Natural killer cell (primary cell): ENCODE results near the gene C17orf107. TPM values are rescaled to one million over a fixed set of nuclear protein-coding genes. Genes with fewer than 3 reads are reported as not detected.
A peak's percentile ranks its signal among the peaks of the same experiment; 100 is the strongest.

Experiments used
- ATAC-seq, 3 donors: fragments of 150-1000 bp in 2 of 3; fragments of 200-7000 bp in 1 of 3; cut with Tn5 transposase; 1 replicate in 1 of 3; 2 replicates in 2 of 3; pipeline ENCODE4 v1.10.0; 2021; ENCODE audit warnings: mild to moderate bottlenecking in 2 of 3, moderate library complexity in 2 of 3
- DNase-seq, 2 donors: peaks; one replicate each; pipeline versions ENCODE4 v3.0.0 to v3.0.0-alpha.2; 2013 to 2021; ENCODE audit warnings: mixed read lengths in 1 of 2
- H3K27ac ChIP-seq: one replicate; pipeline ENCODE4 v1.5.1; 2013; ENCODE audit warnings: mild to moderate bottlenecking, low read length
- H3K27me3 ChIP-seq: one replicate; pipeline ENCODE4 v1.6.1; 2013; ENCODE audit warnings: low read length; ENCODE audit not compliant: control insufficient read depth, insufficient read depth
- H3K36me3 ChIP-seq: one replicate; pipeline ENCODE4 v1.6.1; 2013; ENCODE audit warnings: low read length; ENCODE audit not compliant: control insufficient read depth, insufficient read depth
- H3K4me1 ChIP-seq: one replicate; pipeline ENCODE4 v1.6.1; 2013; ENCODE audit warnings: low read length; ENCODE audit not compliant: control insufficient read depth, insufficient read depth
- H3K4me3 ChIP-seq: one replicate; pipeline ENCODE4 v1.5.1; 2013; ENCODE audit warnings: low read length
- H3K9me3 ChIP-seq: one replicate; pipeline ENCODE4 v1.6.1; 2013; ENCODE audit warnings: low read length; ENCODE audit not compliant: control insufficient read depth, insufficient read depth
- H3K27ac Mint-ChIP-seq, 2 donors: one replicate each; pipeline ENCODE4 v1.8.0; 2022; ENCODE audit warnings: mild to moderate bottlenecking in 2 of 2, mixed read lengths in 2 of 2, moderate library complexity in 1 of 2
- H3K27me3 Mint-ChIP-seq, 2 donors: one replicate each; pipeline ENCODE4 v1.8.0; 2022; ENCODE audit warnings: low read depth in 2 of 2, mixed read lengths in 2 of 2
- H3K36me3 Mint-ChIP-seq: one replicate; pipeline ENCODE4 v1.8.0; 2022; ENCODE audit warnings: mixed read lengths
- H3K4me1 Mint-ChIP-seq, 2 donors: one replicate each; pipeline ENCODE4 v1.8.0; 2022; ENCODE audit warnings: mixed read lengths in 2 of 2
- H3K4me3 Mint-ChIP-seq: one replicate; pipeline ENCODE4 v1.8.0; 2022; ENCODE audit warnings: mild to moderate bottlenecking, moderate library complexity, mixed read lengths
- H3K9me3 Mint-ChIP-seq, 2 donors: one replicate each; pipeline ENCODE4 v1.8.0; 2022; ENCODE audit warnings: mixed read lengths in 2 of 2
- WGBS: methylation state at CpG from one replicate; pipeline ENCODE4 v1.1.7; 2013; ENCODE audit warnings: missing lambda C conversion rate; ENCODE audit not compliant: insufficient coverage; 5-methylcytosine and 5-hydroxymethylcytosine counted together
- intact Hi-C: fragments of 100-400 bp; cut with micrococcal nuclease; formaldehyde crosslinking; loops from one replicate; pipeline ENCODE4 v1.14.2; 2022
- total RNA-seq, 4 donors: library from RNA; stranded (reverse); fragments of 120-200 nt in 1 of 4; gene quantifications; one replicate each; pipeline versions ENCODE4 v1.2.3 to v1.2.4, GENCODE V29; 2013 to 2022
- TF ChIP-seq, protein P1 (sequence below): fragments of 200-600 bp; IDR thresholded peaks from one replicate; pipeline ENCODE4 v1.8.0; 2022; ENCODE audit warnings: antibody characterized with exemption

C17orf107 gene
- total RNA-seq, 3 donors from 2014 or later (not counting 1 experiment from before 2014, with no cell fraction given), result 24.4 to 30.2 (median 27.5) TPM

DNA sequence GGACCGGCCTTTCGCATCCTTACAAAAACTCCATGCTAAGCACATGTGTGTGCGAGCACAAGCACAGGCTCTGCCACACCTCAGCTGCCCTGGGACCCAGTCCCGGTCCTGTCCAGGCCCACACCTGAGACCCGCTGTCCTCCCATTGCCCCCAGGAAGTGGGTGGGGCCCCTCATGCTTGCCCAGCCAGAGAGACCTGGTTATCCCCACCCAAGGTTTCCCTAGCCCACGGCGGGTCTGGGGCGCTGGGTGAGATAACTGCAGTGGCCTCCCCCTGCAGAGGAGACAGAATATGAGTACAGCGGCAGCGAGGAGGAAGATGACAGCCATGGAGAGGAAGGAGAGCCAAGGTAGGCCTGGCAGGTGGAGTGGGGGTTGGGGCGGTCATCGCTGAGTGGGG, 12.5 kb upstream of the C17orf107 start:
- Mint-ChIP-seq H3K27me3 (no peaks in the 10 kb centered on the region), H3K4me1 (peaks cover 0 to 12% of the 10 kb centered on the region in 2 donors), H3K4me3 (no peak overlapping the region), H3K27ac (peak overlapping the region in 1 of 2 donors; percentile 10), H3K9me3 (no peaks in the 10 kb centered on the region), H3K36me3 (no peaks in the 10 kb centered on the region)
- H3K27me3 ChIP-seq, result no peaks in the 10 kb centered on the region
- 94% methylated on average over 12 of the region's 12 CpGs for WGBS
- H3K27ac ChIP-seq, result no peak overlapping the region
- no peaks in the 10 kb centered on the region for H3K9me3 ChIP-seq
- no peak overlapping the region for H3K4me3 ChIP-seq
- intact Hi-C loops, result loop anchor here (5.0 kb wide), 1 partner anchor 320 kb away; no protein-coding TSS in a partner anchor
- ATAC-seq (no peak), DNase-seq (no peak)
- H3K4me1 ChIP-seq, result no peaks in the 10 kb centered on the region
- TF ChIP-seq, protein P1, sequence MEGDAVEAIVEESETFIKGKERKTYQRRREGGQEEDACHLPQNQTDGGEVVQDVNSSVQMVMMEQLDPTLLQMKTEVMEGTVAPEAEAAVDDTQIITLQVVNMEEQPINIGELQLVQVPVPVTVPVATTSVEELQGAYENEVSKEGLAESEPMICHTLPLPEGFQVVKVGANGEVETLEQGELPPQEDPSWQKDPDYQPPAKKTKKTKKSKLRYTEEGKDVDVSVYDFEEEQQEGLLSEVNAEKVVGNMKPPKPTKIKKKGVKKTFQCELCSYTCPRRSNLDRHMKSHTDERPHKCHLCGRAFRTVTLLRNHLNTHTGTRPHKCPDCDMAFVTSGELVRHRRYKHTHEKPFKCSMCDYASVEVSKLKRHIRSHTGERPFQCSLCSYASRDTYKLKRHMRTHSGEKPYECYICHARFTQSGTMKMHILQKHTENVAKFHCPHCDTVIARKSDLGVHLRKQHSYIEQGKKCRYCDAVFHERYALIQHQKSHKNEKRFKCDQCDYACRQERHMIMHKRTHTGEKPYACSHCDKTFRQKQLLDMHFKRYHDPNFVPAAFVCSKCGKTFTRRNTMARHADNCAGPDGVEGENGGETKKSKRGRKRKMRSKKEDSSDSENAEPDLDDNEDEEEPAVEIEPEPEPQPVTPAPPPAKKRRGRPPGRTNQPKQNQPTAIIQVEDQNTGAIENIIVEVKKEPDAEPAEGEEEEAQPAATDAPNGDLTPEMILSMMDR, result no peak
- H3K36me3 ChIP-seq, result peaks cover 58% of the 10 kb centered on the region

DNA sequence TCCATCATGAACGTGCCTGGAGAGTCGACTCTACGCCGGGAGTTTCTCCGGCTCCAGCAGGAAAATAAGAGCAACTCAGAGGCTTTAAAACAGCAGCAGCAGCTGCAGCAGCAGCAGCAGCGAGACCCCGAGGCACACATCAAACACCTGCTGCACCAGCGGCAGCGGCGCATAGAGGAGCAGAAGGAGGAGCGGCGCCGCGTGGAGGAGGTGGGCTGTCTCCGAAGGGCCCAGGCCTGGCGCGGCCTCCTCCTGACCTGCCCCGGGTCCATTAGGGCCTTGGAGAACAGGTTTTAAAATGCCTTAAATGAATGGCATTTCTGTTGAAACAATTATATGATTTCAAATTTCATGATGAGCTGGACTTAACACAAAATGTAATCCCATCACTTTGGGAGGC, 11.8 kb upstream of the C17orf107 start:
- Mint-ChIP-seq H3K36me3 (no peaks in the 10 kb centered on the region), H3K27ac (peak overlapping the region in 1 of 2 donors; percentile 10), H3K9me3 (no peaks in the 10 kb centered on the region), H3K4me3 (no peak overlapping the region), H3K4me1 (peaks cover 0 to 5% of the 10 kb centered on the region in 2 donors), H3K27me3 (no peaks in the 10 kb centered on the region)
- H3K9me3 ChIP-seq, result no peaks in the 10 kb centered on the region
- H3K4me1 ChIP-seq, result no peaks in the 10 kb centered on the region
- H3K36me3 ChIP-seq, result peaks cover 62% of the 10 kb centered on the region
- TF ChIP-seq, protein P1, result no peak
- WGBS, result 96% methylated on average over 18 of the region's 18 CpGs
- intact Hi-C loops, result loop anchor here (5.0 kb wide), 1 partner anchor 320 kb away; no protein-coding TSS in a partner anchor
- no peak overlapping the region for H3K4me3 ChIP-seq
- ATAC-seq, result no peak
- H3K27me3 ChIP-seq, result no peaks in the 10 kb centered on the region
- H3K27ac ChIP-seq, result no peak overlapping the region
- no peak for DNase-seq

DNA sequence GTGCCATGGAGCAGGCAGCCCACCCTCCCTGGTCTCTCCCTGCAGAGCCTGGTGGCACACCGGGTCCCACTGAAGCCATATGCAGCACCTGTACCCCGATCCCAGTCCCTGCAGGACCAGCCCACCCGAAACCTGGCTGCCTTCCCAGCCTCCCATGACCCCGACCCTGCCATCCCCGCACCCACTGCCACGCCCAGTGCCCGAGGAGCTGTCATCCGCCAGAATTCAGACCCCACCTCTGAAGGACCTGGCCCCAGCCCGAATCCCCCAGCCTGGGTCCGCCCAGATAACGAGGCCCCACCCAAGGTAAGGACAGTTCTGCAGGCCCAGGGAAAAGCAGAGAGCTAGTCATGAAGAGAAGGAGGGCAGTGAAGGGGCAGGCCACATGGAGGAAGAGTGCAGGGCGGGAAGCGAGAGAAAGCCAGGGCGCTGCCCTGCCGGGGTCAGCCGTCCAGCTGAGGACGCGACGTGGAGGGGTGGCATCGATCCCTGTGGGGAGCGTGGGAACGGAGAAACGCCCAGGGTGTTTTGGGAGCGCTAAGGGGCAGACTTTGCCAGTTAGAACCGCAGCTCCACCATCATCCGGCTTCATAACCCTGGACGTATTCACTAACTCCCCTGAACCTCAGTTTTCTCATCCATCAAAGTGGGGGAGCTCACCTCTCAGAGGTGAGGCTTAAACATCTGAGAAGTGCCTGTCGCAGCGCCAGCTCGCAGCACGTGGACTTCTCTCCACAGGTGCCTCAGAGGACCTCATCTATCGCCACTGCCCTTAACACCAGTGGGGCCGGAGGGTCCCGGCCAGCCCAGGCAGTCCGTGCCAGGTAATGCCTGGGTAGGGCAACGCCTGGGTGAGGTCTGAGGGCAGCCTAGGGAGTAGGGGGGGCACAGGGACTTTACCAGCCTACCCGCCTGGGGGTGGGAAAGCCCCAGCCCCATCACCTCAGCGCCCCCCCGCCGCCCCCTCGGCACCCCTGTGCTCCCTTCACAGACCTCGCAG, 7.6 kb upstream of the C17orf107 start:
- Mint-ChIP-seq H3K27me3 (no peaks in the 10 kb centered on the region), H3K4me3 (no peak overlapping the region), H3K36me3 (no peaks in the 10 kb centered on the region), H3K9me3 (no peaks in the 10 kb centered on the region), H3K4me1 (peaks cover 0 to 5% of the 10 kb centered on the region in 2 donors), H3K27ac (no peak overlapping the region)
- Histone ChIP-seq H3K36me3 (peaks cover 73% of the 10 kb centered on the region), H3K4me3 (no peak overlapping the region), H3K9me3 (no peaks in the 10 kb centered on the region), H3K27me3 (no peaks in the 10 kb centered on the region), H3K27ac (no peak overlapping the region), H3K4me1 (no peaks in the 10 kb centered on the region)
- 94% methylated on average over 42 of the region's 42 CpGs for WGBS
- intact Hi-C loops, result no loop called here
- ATAC-seq, result no peak
- DNase-seq, result no peak
- TF ChIP-seq, protein P1, result no peak
